ENCODE data around the gene WIZ.

The WIZ gene

DNA sequence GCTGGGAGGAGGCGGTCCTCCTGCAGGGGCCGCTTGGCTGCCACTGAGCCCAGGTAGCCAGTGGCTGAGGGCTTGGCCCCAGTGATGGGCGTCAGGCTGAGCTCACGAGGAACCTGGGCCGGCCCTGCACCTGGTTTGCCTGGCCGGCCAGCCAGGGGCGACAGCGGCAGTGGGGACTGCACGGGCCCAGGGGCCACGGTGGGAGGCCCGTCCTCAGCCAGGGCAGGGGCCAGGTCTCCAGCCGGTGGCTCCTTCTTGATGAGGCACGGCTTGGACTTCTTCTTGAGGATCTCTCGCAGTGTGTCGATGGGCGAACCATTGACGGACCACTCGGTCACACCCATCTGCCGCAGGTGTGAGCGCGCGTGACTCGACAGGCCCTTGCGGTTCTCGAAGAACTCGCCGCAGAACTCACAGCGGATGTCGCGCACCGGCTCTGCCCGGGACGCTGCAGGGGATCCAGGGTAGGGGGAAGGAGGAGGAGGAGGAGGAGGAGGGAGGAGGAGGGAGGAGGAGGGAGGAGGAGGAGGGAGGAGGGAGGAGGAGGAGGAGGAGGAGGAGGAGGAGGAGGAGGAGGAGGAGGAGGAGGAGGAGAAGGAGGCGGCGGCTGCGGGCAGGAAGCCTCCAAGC lies 24.3 kb downstream of the WIZ start:
- TF ChIP-seq, protein P1, sequence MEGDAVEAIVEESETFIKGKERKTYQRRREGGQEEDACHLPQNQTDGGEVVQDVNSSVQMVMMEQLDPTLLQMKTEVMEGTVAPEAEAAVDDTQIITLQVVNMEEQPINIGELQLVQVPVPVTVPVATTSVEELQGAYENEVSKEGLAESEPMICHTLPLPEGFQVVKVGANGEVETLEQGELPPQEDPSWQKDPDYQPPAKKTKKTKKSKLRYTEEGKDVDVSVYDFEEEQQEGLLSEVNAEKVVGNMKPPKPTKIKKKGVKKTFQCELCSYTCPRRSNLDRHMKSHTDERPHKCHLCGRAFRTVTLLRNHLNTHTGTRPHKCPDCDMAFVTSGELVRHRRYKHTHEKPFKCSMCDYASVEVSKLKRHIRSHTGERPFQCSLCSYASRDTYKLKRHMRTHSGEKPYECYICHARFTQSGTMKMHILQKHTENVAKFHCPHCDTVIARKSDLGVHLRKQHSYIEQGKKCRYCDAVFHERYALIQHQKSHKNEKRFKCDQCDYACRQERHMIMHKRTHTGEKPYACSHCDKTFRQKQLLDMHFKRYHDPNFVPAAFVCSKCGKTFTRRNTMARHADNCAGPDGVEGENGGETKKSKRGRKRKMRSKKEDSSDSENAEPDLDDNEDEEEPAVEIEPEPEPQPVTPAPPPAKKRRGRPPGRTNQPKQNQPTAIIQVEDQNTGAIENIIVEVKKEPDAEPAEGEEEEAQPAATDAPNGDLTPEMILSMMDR (IDR thresholded peaks at IDR 0.05; ENCODE audit: insufficient read depth, low read length, poor library complexity, severe bottlenecking) = no peak
- Histone ChIP-seq H3K27me3 (replicated peaks; ENCODE audit: control insufficient read depth, insufficient read depth, low read length) (no peaks in the 10 kb centered on the region), H3K4me3 (replicated peaks; ENCODE audit: low read depth, low read length) (no peak overlapping the region), H3K36me3 (ENCODE audit: control insufficient read depth, insufficient read depth, low read length) (peaks cover 48% of the 10 kb centered on the region)
- no peak for DNase-seq (ENCODE audit: extremely low read depth, insufficient read length)

DNA sequence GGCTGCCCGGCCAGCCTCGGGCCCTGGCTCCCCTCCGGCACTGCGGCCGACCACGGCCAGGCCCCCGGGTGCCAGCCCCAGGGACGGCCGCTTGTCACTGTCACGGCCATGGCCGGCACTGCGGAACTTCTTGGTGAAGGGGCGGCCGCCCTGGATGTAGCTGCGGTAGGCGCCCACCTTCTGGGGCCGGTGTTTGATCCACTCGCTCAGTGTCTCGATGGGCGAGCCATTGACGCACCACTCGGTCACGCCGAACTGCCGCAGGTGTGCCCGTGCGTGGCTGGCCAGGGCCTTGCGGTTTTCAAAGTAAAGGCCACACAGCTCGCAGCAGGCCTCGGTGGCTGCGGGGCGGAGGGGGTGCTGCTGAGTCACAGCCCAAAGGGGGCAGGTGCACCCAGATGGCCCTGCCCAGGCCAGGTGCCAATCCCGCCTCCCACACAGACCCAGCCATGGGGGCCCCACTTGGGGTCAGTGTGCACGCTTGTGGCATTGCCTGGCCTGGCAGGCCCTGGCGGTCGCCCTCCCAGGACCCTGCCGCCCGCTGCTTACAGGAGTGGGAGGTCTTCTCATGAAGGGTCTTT lies 25.0 kb downstream of the WIZ start:
- TF ChIP-seq, protein P1 (IDR thresholded peaks at IDR 0.05; ENCODE audit: insufficient read depth, low read length, poor library complexity, severe bottlenecking) = no peak
- Histone ChIP-seq H3K36me3 (ENCODE audit: control insufficient read depth, insufficient read depth, low read length) (peaks cover 45% of the 10 kb centered on the region), H3K4me3 (replicated peaks; ENCODE audit: low read depth, low read length) (no peak overlapping the region), H3K27me3 (replicated peaks; ENCODE audit: control insufficient read depth, insufficient read depth, low read length) (no peaks in the 10 kb centered on the region)
- no peak for DNase-seq (ENCODE audit: extremely low read depth, insufficient read length)

DNA sequence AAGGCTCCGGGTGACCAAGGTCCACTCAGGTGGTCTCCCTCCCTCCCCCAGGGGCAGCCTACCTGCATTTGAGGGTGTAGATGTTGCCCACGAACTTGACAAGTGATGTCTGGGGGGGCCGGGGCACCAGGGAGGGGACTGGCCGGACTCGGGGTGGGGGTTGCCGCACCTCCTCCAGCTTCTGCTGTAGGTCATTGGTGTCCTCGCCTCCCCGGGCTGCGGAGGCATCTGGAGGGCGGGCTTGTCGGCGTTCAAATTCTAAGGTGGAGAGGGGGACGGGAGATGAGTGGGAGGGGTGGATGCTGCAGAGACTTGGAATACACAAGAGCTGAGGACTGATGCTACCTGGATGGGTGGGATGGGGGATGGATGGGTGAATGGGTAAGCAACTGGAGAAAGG lies 25.6 kb downstream of the WIZ start:
- no peak for DNase-seq (ENCODE audit: extremely low read depth, insufficient read length)
- Histone ChIP-seq H3K36me3 (ENCODE audit: control insufficient read depth, insufficient read depth, low read length) (peaks cover 45% of the 10 kb centered on the region), H3K4me3 (replicated peaks; ENCODE audit: low read depth, low read length) (no peak overlapping the region), H3K27me3 (replicated peaks; ENCODE audit: control insufficient read depth, insufficient read depth, low read length) (no peaks in the 10 kb centered on the region)
- TF ChIP-seq, protein P1 (IDR thresholded peaks at IDR 0.05; ENCODE audit: insufficient read depth, low read length, poor library complexity, severe bottlenecking) = no peak

DNA sequence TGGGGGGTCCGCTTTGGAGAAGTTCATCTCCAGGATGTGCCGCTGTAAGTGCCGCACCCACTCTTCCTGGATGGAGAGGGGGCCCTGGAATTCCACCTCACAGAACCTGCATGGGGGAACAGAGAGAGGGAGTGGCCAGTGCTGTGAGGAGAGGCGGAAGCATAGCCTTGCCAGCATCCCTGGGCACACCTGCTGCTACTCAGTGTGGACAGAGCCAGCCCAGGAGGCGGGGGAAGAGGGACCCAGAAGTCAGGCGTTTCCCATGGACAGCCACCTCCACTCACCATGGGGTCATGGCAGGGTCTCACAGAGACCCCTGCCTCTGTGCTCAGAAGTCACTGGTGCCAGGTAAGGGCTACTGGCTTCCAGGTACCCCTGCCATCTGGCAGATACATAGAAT lies 26.6 kb downstream of the WIZ start:
- Histone ChIP-seq H3K36me3 (ENCODE audit: control insufficient read depth, insufficient read depth, low read length) (peaks cover 43% of the 10 kb centered on the region), H3K27me3 (replicated peaks; ENCODE audit: control insufficient read depth, insufficient read depth, low read length) (no peaks in the 10 kb centered on the region)
- TF ChIP-seq, protein P1 (IDR thresholded peaks at IDR 0.05; ENCODE audit: insufficient read depth, low read length, poor library complexity, severe bottlenecking) = no peak

DNA sequence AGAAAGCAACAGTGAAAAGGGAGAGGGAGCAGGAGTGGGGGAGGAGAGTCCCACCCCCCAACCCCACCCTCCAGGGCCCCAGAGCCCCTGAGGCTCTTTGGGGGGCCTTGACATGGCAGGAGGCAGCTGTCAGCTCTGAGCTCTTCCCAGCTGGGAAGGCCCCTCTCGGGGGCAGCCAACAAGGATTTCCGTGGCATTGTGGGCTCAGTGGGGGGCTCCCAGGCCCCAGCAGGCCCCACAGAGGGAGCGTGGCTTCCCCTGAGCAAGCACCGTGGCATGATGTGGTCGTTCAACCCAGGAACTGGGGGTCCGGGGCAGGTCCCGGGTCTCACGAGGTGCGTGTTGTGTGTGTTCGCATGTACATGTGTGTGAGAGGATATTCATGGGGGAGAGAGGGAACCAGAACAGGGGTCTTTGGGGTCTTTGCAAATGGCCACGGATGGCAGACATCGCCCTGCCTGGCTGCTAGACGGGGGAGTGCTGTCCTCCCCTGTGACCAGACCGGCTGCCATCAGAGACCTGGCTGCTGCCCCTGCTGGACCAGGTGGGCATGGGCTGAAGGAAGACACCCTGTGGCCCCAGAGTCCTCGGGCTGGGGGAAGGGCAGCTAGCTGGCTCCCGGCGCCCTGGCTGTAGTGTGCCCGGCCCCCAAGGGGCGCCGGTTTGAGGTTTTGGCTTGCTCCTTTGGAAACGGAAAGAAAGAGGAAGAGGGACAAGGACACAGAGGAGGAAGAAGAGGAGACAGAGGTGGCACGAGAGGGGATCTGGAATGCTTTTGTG lies 27.3 kb downstream of the WIZ start:
- Histone ChIP-seq H3K36me3 (ENCODE audit: control insufficient read depth, insufficient read depth, low read length) (peaks cover 39% of the 10 kb centered on the region), H3K4me3 (replicated peaks; ENCODE audit: low read depth, low read length) (no peak overlapping the region), H3K27me3 (replicated peaks; ENCODE audit: control insufficient read depth, insufficient read depth, low read length) (no peaks in the 10 kb centered on the region)
- DNase-seq (ENCODE audit: extremely low read depth, insufficient read length) = no peak
- TF ChIP-seq, protein P1 (IDR thresholded peaks at IDR 0.05; ENCODE audit: insufficient read depth, low read length, poor library complexity, severe bottlenecking) = no peak

More for the DNA sequence above, 26.6 kb downstream of the WIZ start:
- H3K4me3 ChIP-seq (replicated peaks; ENCODE audit: low read depth, low read length) = no peak overlapping the region
- no peak for DNase-seq (ENCODE audit: extremely low read depth, insufficient read length)

Data from GM06990 (cell line).